ENCODE measurements around the gene LINC01488. TPM values are rescaled to one million over a fixed set of nuclear protein-coding genes. Genes with fewer than 3 reads are reported as not detected.

Gene LINC01488
- total and polyA plus RNA-seq, 2 donors from 2014 or later, result not detected

DNA sequence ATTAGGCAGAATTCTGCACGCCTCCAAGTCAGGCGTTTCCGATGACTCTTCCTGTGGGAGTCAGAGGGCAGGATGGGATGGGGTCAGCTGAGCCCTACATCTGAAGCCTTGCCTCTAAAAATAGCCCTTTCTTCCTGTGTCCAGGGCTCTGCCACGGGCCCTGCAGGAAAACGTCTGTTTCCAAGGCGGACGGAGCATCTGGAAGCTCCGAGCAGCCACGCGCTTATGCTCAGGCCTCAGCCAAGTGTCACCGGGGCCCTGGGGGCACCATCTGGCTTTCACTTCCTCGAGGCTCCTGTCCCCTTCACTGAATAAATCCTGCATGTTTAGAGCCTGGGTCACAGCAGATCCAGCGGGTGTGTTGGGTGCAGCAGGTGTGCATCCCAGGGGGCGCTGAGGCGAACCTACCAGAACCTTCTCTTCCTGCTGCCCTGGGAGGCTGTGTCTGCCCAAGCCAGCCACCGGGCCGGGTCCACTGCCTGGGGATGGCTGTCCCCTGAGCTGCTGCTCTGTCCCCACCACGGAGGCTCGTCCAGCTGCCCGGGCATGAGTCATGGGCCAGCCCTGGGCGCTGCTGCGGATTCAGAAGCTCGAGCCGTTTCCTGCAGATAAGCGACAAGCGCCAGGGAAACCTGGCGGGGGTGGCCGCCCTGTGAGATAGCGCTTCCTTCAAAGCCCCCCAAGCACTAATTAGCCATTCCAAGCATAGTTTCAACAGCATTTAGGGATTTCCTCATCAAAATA, 32.0 kb upstream of the LINC01488 start:
- H3K27me3 ChIP-seq (ENCODE audit: control insufficient read depth, insufficient read depth, low read length), result no peaks in the 10 kb centered on the region
- TF ChIP-seq CTCF (IDR thresholded peaks at IDR 0.05; ENCODE audit: borderline replicate concordance, extremely low read depth, insufficient read depth), result no peak
- H3K4me1 ChIP-seq (ENCODE audit: control insufficient read depth in 2 of 3, insufficient read depth in 2 of 3, low read depth in 1 of 3, low read length in 3 of 3), result peaks cover 0 to 7% (median 7%) of the 10 kb centered on the region in 3 donors
- intact Hi-C loops (cut with DNase I), result no loop called here
- peak overlapping the region; percentile 38 to 67 for H3K27ac ChIP-seq (ENCODE audit: low read depth in 2 of 2, low read length in 2 of 2)
- no peak overlapping the region for H3K9ac ChIP-seq (ENCODE audit: low read length in 3 of 3)
- peak; percentile 56 to 91 (median 75) for DNase-seq
- no peaks in the 10 kb centered on the region for H3K36me3 ChIP-seq (ENCODE audit: control insufficient read depth in 2 of 3, insufficient read depth in 3 of 3, low read length in 3 of 3)
- FAIRE-seq, result no peak
- no peaks in the 10 kb centered on the region for H3K9me3 ChIP-seq (ENCODE audit: control insufficient read depth in 2 of 3, insufficient read depth in 1 of 3, low read length in 3 of 3)
- no peak overlapping the region for H3K4me3 ChIP-seq (ENCODE audit: low read length in 3 of 3)

DNA sequence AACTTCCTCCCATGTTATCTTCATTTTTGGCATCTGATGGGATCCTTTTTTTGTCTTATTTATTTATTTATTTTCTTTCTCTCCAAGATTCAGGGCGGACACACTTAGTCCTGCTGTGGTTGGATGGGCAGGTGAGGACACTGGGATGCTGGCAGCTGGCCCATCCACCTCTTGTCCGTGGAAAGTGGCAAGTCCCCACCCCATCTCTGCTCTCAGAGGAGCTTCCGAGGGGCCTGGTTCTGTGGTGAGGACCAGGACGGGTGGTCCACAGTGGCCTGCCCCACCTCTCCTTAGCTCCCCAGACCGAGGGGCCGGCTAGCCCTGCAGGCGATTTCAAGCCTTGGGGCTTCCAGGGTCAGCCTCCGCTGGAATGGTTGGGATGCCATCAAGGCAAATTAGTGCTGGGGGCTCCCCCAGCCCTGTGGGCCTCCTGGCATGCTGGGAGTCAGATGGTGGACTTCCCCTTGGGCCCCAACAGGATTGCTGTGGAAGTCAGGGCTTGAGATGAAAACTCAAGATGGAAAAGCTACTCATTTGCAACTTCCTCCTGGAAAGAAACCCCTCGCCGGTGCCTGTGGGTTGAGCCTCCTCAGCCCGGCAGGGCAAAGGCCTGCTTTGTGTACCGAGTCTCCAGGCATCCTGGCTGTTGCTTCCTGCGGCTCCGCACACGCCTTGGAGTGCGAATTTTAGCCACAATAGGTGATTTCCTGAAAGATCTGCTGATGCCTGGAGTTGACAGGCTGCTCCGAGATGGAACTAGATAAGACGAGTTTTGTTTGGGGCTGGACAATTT, 31.2 kb upstream of the LINC01488 start:
- H3K9ac ChIP-seq (ENCODE audit: low read length in 3 of 3), result no peak overlapping the region
- no peaks in the 10 kb centered on the region for H3K27me3 ChIP-seq (ENCODE audit: control insufficient read depth, insufficient read depth, low read length)
- H3K4me3 ChIP-seq (ENCODE audit: low read length in 3 of 3), result no peak overlapping the region
- FAIRE-seq (no peak), DNase-seq (peak in 2 of 5 donors; percentile 51 to 74)
- peaks cover 0 to 7% (median 7%) of the 10 kb centered on the region in 3 donors for H3K4me1 ChIP-seq (ENCODE audit: control insufficient read depth in 2 of 3, insufficient read depth in 2 of 3, low read depth in 1 of 3, low read length in 3 of 3)
- no peaks in the 10 kb centered on the region for H3K9me3 ChIP-seq (ENCODE audit: control insufficient read depth in 2 of 3, insufficient read depth in 1 of 3, low read length in 3 of 3)
- TF ChIP-seq CTCF (IDR thresholded peaks at IDR 0.05; ENCODE audit: borderline replicate concordance, extremely low read depth, insufficient read depth), result no peak
- intact Hi-C loops (cut with DNase I), result no loop called here
- no peaks in the 10 kb centered on the region for H3K36me3 ChIP-seq (ENCODE audit: control insufficient read depth in 2 of 3, insufficient read depth in 3 of 3, low read length in 3 of 3)
- H3K27ac ChIP-seq (ENCODE audit: low read depth in 2 of 2, low read length in 2 of 2), result peak overlapping the region; percentile 59 to 63

DNA sequence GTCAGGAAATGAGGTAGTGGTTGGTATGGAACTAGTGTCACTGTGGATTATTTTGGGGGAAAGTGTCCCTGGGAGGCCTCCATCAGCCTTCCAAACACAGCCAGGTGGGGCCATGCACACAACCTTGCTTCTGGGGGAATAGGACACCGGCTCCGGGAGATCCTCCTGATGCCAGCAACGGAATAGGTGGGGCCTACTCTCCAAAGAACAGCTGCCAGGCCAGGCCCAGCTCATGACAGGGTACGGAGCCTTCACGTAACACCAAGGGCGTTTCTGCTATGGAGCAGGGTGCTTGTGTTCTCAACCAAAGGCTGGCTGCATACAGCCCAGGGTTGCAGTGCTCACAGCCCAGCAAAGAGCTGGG, 30.6 kb upstream of the LINC01488 start:
- DNase-seq (peak in 1 of 5 donors; percentile 60), FAIRE-seq (no peak)
- H3K9me3 ChIP-seq (ENCODE audit: control insufficient read depth in 2 of 3, insufficient read depth in 1 of 3, low read length in 3 of 3), result no peaks in the 10 kb centered on the region
- no peaks in the 10 kb centered on the region for H3K27me3 ChIP-seq (ENCODE audit: control insufficient read depth, insufficient read depth, low read length)
- TF ChIP-seq CTCF (IDR thresholded peaks at IDR 0.05; ENCODE audit: borderline replicate concordance, extremely low read depth, insufficient read depth), result no peak
- H3K27ac ChIP-seq (ENCODE audit: low read depth in 2 of 2, low read length in 2 of 2), result no peak overlapping the region
- H3K36me3 ChIP-seq (ENCODE audit: control insufficient read depth in 2 of 3, insufficient read depth in 3 of 3, low read length in 3 of 3), result no peaks in the 10 kb centered on the region
- H3K9ac ChIP-seq (ENCODE audit: low read length in 3 of 3), result no peak overlapping the region
- intact Hi-C loops (cut with DNase I), result no loop called here
- no peak overlapping the region for H3K4me3 ChIP-seq (ENCODE audit: low read length in 3 of 3)
- H3K4me1 ChIP-seq (ENCODE audit: control insufficient read depth in 2 of 3, insufficient read depth in 2 of 3, low read depth in 1 of 3, low read length in 3 of 3), result peaks cover 0 to 7% (median 7%) of the 10 kb centered on the region in 3 donors
